PC-9 (cell line): ENCODE measurements around the gene NLRP4. TPM values are rescaled to one million over a fixed set of nuclear protein-coding genes. Genes with fewer than 3 reads are reported as not detected.

Source experiments
- BruUV-seq: library from RNA; stranded (reverse); fragments of 400-500 nt; replicated peaks from 2 replicates; lab custom pipeline; 2021; lab: Mats Ljungman, UMichigan
- CTCF ChIA-PET: fragments of 300-600 bp; sonication (Branson Sonifier 250); formaldehyde crosslinking; loops from one replicate; lab custom pipeline; 2022; ENCODE audit warnings: antibody characterized with exemption; lab: Charles Lee
- POLR2A ChIA-PET: fragments of 300-600 bp; sonication (Branson Sonifier 250); formaldehyde crosslinking; loops from one replicate; lab custom pipeline; 2022; ENCODE audit warnings: antibody characterized with exemption; ENCODE audit not compliant: unreplicated experiment; lab: Charles Lee
- DNase-seq, 2 experiments: peaks; one replicate each; pipeline versions ENCODE4 v3.0.0 to v3.0.0-alpha.2; 2015 to 2022; ENCODE audit warnings: mixed read lengths in 1 of 2
- H2AFZ ChIP-seq: fragments of 200-600 bp; sonication (generic); 2 replicates; pipeline ENCODE4 v1.8.1; 2017; ENCODE audit warnings: antibody characterized with exemption
- H3F3A ChIP-seq: fragments of 200-600 bp; sonication (generic); 2 replicates; pipeline ENCODE4 v1.8.1; 2017; ENCODE audit warnings: antibody characterized with exemption, mild to moderate bottlenecking, low read depth; ENCODE audit not compliant: insufficient read depth
- H3K27ac ChIP-seq: fragments of 200-600 bp; sonication (generic); 2 replicates; pipeline ENCODE4 v1.6.1; 2016; ENCODE audit warnings: mixed run types
- H3K27me3 ChIP-seq: fragments of 200-600 bp; sonication (generic); 2 replicates; pipeline ENCODE4 v1.6.1; 2016; ENCODE audit warnings: low read depth, mixed run types; ENCODE audit not compliant: insufficient read depth
- H3K36me3 ChIP-seq: fragments of 200-600 bp; sonication (generic); 2 replicates; pipeline ENCODE4 v1.6.1; 2016; ENCODE audit warnings: low read depth, mixed run types
- H3K4me1 ChIP-seq: fragments of 200-600 bp; sonication (generic); replicated peaks from 2 replicates; pipeline ENCODE4 v1.6.1; 2016; ENCODE audit warnings: mixed run types; ENCODE audit not compliant: insufficient read depth
- H3K4me2 ChIP-seq: fragments of 200-600 bp; sonication (generic); 2 replicates; pipeline ENCODE4 v1.6.1; 2017; ENCODE audit warnings: mixed run types
- H3K4me3 ChIP-seq: fragments of 200-600 bp; sonication (generic); 2 replicates; pipeline ENCODE4 v1.6.1; 2016; ENCODE audit warnings: mixed run types
- H3K79me2 ChIP-seq: fragments of 200-600 bp; sonication (generic); 2 replicates; pipeline ENCODE4 v1.6.1; 2017; ENCODE audit warnings: low read depth, mixed run types
- H3K9me2 ChIP-seq: fragments of 200-600 bp; sonication (generic); 2 replicates; pipeline ENCODE4 v1.8.1; 2017; ENCODE audit warnings: mild to moderate bottlenecking; ENCODE audit not compliant: insufficient read depth
- H3K9me3 ChIP-seq: fragments of 200-600 bp; sonication (generic); 2 replicates; pipeline ENCODE4 v1.8.1; 2016; ENCODE audit warnings: low read depth; ENCODE audit not compliant: insufficient read depth
- H4K20me1 ChIP-seq: fragments of 200-600 bp; sonication (generic); 2 replicates; pipeline ENCODE4 v1.8.1; 2017; ENCODE audit not compliant: insufficient read depth
- EZH2 ChIP-seq: fragments of 200-600 bp; sonication (generic); IDR thresholded peaks from 2 replicates; pipeline ENCODE4 v1.8.0; 2017; ENCODE audit warnings: antibody characterized with exemption, low read depth
- intact Hi-C: fragments of 100-400 bp; cut with micrococcal nuclease; formaldehyde crosslinking; loops from one replicate; pipeline ENCODE4 v1.10.0; 2022; ENCODE audit not compliant: unreplicated experiment
- total RNA-seq: library from RNA; stranded (reverse); gene quantifications from 2 replicates; pipeline ENCODE4 v1.2.3, GENCODE V29; 2021
- TF ChIP-seq, protein P1 (sequence below): fragments of 200-600 bp; sonication (generic); conservative IDR thresholded peaks from 2 replicates; pipeline ENCODE4 v1.6.1; 2017; ENCODE audit warnings: mixed run types, antibody characterized with exemption, mild to moderate bottlenecking, moderate library complexity

The NLRP4 gene
- total RNA-seq, 1 experiment from 2014 or later: 1.7 TPM

DNA sequence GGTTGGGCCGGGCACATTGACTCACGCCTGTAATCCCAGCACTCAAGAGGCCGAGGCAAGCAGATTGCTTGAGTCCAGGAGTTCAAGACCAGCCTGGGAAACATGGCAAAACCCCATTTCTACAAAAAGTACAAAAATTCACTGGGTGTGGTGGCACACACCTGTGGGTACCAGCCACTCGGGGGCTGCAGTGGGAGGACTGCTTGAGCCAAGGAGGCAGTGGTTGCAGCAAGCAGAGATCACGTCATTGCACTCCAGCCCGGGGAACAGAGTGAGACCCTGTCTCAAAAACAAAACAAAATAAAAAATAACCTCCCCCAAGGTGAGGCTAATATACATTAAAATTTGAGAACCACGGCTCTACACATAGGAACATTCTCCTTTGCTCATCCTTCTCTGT is 70.9 kb downstream of the NLRP4 start:
- Histone ChIP-seq H3K9me3 (no peaks in the 10 kb centered on the region), H2AFZ (no peak overlapping the region), H3K27ac (no peak overlapping the region), H3K9me2 (no peaks in the 10 kb centered on the region), H3K27me3 (peaks cover 61% of the 10 kb centered on the region), H3K4me1 (no peaks in the 10 kb centered on the region), H3K36me3 (no peaks in the 10 kb centered on the region), H3K4me3 (no peak overlapping the region), H3K79me2 (no peaks in the 10 kb centered on the region), H3K4me2 (no peak overlapping the region), H3F3A (no peaks in the 10 kb centered on the region), H4K20me1 (no peaks in the 10 kb centered on the region)
- intact Hi-C loops: no loop called here
- no peak for DNase-seq
- ChIA-PET CTCF (no interaction called here), POLR2A (no interaction called here)
- no peak for TF ChIP-seq EZH2
- TF ChIP-seq, protein P1, sequence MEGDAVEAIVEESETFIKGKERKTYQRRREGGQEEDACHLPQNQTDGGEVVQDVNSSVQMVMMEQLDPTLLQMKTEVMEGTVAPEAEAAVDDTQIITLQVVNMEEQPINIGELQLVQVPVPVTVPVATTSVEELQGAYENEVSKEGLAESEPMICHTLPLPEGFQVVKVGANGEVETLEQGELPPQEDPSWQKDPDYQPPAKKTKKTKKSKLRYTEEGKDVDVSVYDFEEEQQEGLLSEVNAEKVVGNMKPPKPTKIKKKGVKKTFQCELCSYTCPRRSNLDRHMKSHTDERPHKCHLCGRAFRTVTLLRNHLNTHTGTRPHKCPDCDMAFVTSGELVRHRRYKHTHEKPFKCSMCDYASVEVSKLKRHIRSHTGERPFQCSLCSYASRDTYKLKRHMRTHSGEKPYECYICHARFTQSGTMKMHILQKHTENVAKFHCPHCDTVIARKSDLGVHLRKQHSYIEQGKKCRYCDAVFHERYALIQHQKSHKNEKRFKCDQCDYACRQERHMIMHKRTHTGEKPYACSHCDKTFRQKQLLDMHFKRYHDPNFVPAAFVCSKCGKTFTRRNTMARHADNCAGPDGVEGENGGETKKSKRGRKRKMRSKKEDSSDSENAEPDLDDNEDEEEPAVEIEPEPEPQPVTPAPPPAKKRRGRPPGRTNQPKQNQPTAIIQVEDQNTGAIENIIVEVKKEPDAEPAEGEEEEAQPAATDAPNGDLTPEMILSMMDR: no peak
- BruUV-seq: no TSS peak

- CTCF ChIA-PET: no interaction called here
- no peak for DNase-seq
These were observed 71.4 kb downstream of the NLRP4 start for GRCh38 chr19:55907746-55908145.

GRCh38 chr19:55909801-55910200 is 73.5 kb downstream of the NLRP4 start:
- no TSS peak for BruUV-seq
- no peaks in the 10 kb centered on the region for H3K9me3 ChIP-seq
- no peaks in the 10 kb centered on the region for H4K20me1 ChIP-seq
- DNase-seq: no peak
- H3K4me3 ChIP-seq: no peak overlapping the region
- ChIA-PET CTCF (no interaction called here), POLR2A (no interaction called here)
- no peak overlapping the region for H3K4me2 ChIP-seq
- H3K27me3 ChIP-seq: peaks cover 55% of the 10 kb centered on the region
- H3K36me3 ChIP-seq: no peaks in the 10 kb centered on the region
- no peak overlapping the region for H3K27ac ChIP-seq
- H3K9me2 ChIP-seq: no peaks in the 10 kb centered on the region
- intact Hi-C loops: no loop called here
- H3F3A ChIP-seq: no peaks in the 10 kb centered on the region
- no peak overlapping the region for H2AFZ ChIP-seq
- H3K4me1 ChIP-seq: no peaks in the 10 kb centered on the region
- TF ChIP-seq, protein P1: no peak
- no peak for TF ChIP-seq EZH2
- no peaks in the 10 kb centered on the region for H3K79me2 ChIP-seq

More at GRCh38 chr19:55907746-55908145, 71.4 kb downstream of the NLRP4 start:
- no peaks in the 10 kb centered on the region for H3F3A ChIP-seq
- intact Hi-C loops: no loop called here
- no peaks in the 10 kb centered on the region for H4K20me1 ChIP-seq
- no TSS peak for BruUV-seq
- H3K79me2 ChIP-seq: no peaks in the 10 kb centered on the region
- TF ChIP-seq, protein P1: no peak
- no peak for TF ChIP-seq EZH2
- H3K9me3 ChIP-seq: no peaks in the 10 kb centered on the region
- no peak overlapping the region for H3K27ac ChIP-seq
- no peak overlapping the region for H3K4me3 ChIP-seq
- H3K9me2 ChIP-seq: no peaks in the 10 kb centered on the region
- peaks cover 63% of the 10 kb centered on the region for H3K27me3 ChIP-seq
- H3K36me3 ChIP-seq: no peaks in the 10 kb centered on the region
- H2AFZ ChIP-seq: no peak overlapping the region
- POLR2A ChIA-PET: no interaction called here
- no peaks in the 10 kb centered on the region for H3K4me1 ChIP-seq
- H3K4me2 ChIP-seq: no peak overlapping the region
